Activated T-cell treated with anti-CD3 and anti-CD28 coated beads, Interleukin-2, amount 50 U/mL, for 72 hours (primary cell): ENCODE measurements around the gene OR10P1. TPM values are rescaled to one million over a fixed set of nuclear protein-coding genes. Genes with fewer than 3 reads are reported as not detected.
"Not testable (repeated sequence)": the region's sequence is repeated elsewhere in the genome, so short reads cannot be mapped to it uniquely, and the experiment has no call there.

Experiments
- ATAC-seq, 2 donors: fragments of 150-1000 bp; cut with Tn5 transposase; replicated peaks in 1 of 2; 2 replicates each; pipeline ENCODE4 v1.10.0; 2021; ENCODE audit warnings: moderate library complexity in 2 of 2, mild to moderate bottlenecking in 1 of 2
- DNase-seq, 2 donors: peaks; one replicate each; pipeline ENCODE4 v3.0.0; 2021 to 2022; ENCODE audit warnings: mixed read lengths in 1 of 2
- H3K27ac Mint-ChIP-seq: one replicate; pipeline ENCODE4 v1.8.0; 2022; ENCODE audit warnings: mild to moderate bottlenecking, moderate library complexity, mixed read lengths
- H3K27me3 Mint-ChIP-seq: one replicate; pipeline ENCODE4 v1.8.0; 2022; ENCODE audit warnings: low read depth, mixed read lengths
- H3K36me3 Mint-ChIP-seq, 2 donors: one replicate each; pipeline ENCODE4 v1.8.0; 2022; ENCODE audit warnings: mixed read lengths in 2 of 2, mild to moderate bottlenecking in 1 of 2; ENCODE audit not compliant: insufficient read depth in 2 of 2
- H3K4me1 Mint-ChIP-seq: one replicate; pipeline ENCODE4 v1.8.0; 2022; ENCODE audit warnings: low read depth, mixed read lengths
- H3K4me3 Mint-ChIP-seq, 2 donors: one replicate each; pipeline ENCODE4 v1.8.0; 2022; ENCODE audit warnings: mild to moderate bottlenecking in 2 of 2, mixed read lengths in 2 of 2, moderate library complexity in 2 of 2
- H3K9me3 Mint-ChIP-seq, 2 donors: one replicate each; pipeline ENCODE4 v1.8.0; 2022; ENCODE audit warnings: mixed read lengths in 2 of 2
- total RNA-seq, 2 donors: library from RNA; stranded (reverse); gene quantifications; one replicate each; pipeline ENCODE4 v1.2.3, GENCODE V29; 2022

Gene OR10P1, protein sequence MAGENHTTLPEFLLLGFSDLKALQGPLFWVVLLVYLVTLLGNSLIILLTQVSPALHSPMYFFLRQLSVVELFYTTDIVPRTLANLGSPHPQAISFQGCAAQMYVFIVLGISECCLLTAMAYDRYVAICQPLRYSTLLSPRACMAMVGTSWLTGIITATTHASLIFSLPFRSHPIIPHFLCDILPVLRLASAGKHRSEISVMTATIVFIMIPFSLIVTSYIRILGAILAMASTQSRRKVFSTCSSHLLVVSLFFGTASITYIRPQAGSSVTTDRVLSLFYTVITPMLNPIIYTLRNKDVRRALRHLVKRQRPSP
- not detected for total RNA-seq

DNA sequence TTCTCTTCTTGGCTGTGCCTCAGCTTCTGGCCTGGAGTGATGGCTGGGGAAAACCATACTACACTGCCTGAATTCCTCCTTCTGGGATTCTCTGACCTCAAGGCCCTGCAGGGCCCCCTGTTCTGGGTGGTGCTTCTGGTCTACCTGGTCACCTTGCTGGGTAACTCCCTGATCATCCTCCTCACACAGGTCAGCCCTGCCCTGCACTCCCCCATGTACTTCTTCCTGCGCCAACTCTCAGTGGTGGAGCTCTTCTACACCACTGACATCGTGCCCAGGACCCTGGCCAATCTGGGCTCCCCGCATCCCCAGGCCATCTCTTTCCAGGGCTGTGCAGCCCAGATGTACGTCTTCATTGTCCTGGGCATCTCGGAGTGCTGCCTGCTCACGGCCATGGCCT lies at the start of gene OR10P1:
Gene OR10P1, plus strand, starts transcription at position 40 of the 400 bp plus-strand sequence. Its CDS starts 0 bp downstream, at position 40.
- H3K27ac Mint-ChIP-seq = peak within 1 kb of the TSS; percentile 9
- ATAC-seq = no peak

DNA sequence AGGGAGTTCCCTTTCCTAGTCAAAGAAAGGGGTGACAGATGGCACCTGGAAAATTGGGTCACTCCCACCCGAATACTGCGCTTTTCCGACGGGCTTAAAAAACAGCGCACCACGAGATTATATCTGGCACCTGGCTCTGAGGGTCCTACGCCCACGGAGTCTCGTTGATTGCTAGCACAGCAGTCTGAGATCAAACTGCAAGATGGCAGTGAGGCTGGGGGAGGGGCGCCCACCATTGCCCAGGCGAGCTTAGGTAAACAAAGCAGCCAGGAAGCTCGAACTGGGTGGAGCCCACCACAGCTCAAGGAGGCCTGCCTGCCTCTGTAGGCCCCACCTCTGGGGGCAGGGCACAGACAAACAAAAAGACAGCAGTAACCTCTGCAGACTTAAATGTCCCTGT lies 46.5 kb upstream of the OR10P1 start:
- not testable (repeated sequence) for H3K27ac Mint-ChIP-seq, H3K4me3 Mint-ChIP-seq

More for the DNA sequence above, at the start of gene OR10P1:
- no peaks in the 10 kb centered on the region for H3K9me3 Mint-ChIP-seq
- H3K4me1 Mint-ChIP-seq = peaks cover 21% of the 10 kb centered on the region
- no peak for DNase-seq
- H3K4me3 Mint-ChIP-seq = peak within 1 kb of the TSS; percentile 74 to 76
- H3K36me3 Mint-ChIP-seq = no peaks in the 10 kb centered on the region
- H3K27me3 Mint-ChIP-seq = peaks cover 42% of the 10 kb centered on the region

DNA sequence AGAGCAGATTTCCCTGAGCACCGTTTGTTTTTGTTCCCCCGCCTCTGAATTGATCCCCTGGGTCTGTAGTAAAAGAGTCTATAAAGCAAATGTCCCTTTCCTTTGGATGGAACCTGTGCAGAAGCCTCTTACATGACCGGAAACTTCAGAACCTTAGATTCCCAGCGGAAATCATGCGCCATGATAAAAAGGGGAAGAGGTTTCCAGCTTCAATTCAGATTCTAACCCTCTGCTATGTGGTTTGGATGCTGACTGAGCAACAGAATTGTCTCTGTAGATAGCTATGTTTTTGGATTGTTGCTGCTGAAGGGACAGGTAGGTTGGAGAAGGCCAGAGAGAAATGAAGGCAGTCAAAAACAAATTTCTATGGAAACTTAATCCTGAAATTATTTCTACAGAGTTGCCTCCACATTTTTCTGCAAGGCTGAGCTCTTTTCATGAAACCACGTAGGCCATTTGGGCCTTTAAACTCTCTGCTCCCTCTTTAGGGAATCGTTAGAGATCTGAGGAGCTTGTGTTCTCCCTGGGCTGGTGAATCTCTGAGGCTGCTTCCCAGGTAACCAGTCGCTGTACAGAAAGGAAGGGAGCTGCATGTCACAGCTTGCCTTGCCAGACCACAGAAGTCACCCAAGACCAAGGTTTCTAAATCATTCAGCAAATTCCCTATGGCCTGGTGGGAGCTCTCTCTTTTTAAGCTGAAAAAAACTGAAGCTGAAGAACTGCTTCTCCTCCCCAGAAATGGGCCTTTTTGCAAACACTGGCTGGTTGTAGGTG lies 28.7 kb upstream of the OR10P1 start:
- peaks cover 60% of the 10 kb centered on the region for H3K27me3 Mint-ChIP-seq
- H3K27ac Mint-ChIP-seq = no peak overlapping the region
- DNase-seq (no peak), ATAC-seq (no peak)
- H3K9me3 Mint-ChIP-seq = no peaks in the 10 kb centered on the region
- peaks cover 28% of the 10 kb centered on the region for H3K4me1 Mint-ChIP-seq
- peaks cover 0 to 2% of the 10 kb centered on the region in 2 donors for H3K36me3 Mint-ChIP-seq
- no peak overlapping the region for H3K4me3 Mint-ChIP-seq

More for the DNA sequence above, 46.5 kb upstream of the OR10P1 start:
- not testable (repeated sequence) for DNase-seq, H3K4me1 Mint-ChIP-seq, ATAC-seq, H3K36me3 Mint-ChIP-seq
- H3K9me3 Mint-ChIP-seq = peaks cover 6 to 11% of the 10 kb centered on the region in 2 donors
- H3K27me3 Mint-ChIP-seq = peaks cover 41% of the 10 kb centered on the region

DNA sequence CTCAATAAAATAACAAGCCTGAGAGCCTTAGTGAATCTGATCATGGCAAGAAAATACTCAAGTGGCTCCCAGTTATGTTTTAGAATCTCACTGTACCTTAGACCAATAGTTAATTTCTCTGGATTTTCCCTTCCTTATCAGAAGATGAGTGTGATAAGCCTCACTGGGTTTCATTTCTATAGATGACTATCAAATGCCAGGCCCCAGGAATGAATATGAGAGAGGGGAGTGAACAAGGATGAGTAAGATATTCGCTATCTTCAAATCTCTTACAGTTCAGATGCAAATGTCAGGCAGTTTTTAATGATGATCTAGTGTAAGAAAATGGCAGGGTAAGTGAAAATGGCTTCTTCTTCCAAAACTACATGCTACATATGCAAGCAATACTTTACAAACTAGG lies 26.1 kb upstream of the OR10P1 start:
- H3K27ac Mint-ChIP-seq = peak overlapping the region; percentile 6
- H3K36me3 Mint-ChIP-seq = peaks cover 6 to 9% of the 10 kb centered on the region in 2 donors
- peaks cover 32% of the 10 kb centered on the region for H3K4me1 Mint-ChIP-seq
- peaks cover 3 to 5% of the 10 kb centered on the region in 2 donors for H3K9me3 Mint-ChIP-seq
- DNase-seq (no peak), ATAC-seq (peak; percentile 78 to 80)
- peak overlapping the region in 1 of 2 donors; percentile 6 for H3K4me3 Mint-ChIP-seq
- peaks cover 83% of the 10 kb centered on the region for H3K27me3 Mint-ChIP-seq

DNA sequence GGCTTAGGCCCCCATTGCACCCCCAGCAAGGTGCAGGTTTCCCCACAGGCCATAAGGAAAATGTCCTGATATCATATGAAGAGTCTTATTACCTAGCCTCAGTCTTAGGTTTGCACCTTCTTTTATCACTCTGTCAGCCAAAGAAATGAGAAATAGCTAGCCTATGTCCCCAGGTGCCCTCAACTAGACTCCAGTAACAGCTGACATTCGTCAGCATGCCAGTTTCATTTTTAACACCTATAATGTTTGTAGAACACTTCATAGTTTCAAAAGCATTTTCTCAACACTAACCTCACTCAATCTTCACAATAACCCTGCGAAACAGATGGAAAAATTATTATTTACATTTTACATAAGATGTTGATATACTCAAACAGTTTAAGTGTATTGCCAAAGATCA lies 24.0 kb upstream of the OR10P1 start:
- H3K4me3 Mint-ChIP-seq = no peak overlapping the region
- ATAC-seq = peak in 1 of 2 donors; percentile 35
- H3K27ac Mint-ChIP-seq = no peak overlapping the region

DNA sequence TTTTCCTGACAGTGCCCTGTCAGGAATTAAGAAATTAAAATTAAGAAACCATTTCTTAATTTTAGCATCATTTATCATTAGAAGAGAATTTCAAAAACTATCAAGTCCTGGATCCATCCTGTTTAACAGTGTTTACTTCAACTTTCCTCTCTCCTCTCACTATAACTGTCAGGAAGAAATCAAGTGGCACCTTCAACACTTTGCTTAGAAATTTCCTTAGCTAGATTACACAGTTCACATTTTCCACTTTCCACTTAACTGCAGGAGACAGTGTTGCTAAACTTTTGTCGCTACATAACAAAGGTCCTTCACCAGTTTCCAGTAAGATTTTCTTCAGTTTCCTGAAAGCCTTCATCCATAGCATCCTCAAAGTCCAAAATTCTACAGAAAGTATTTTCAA lies 21.9 kb upstream of the OR10P1 start:
- DNase-seq = no peak
- H3K4me3 Mint-ChIP-seq = no peak overlapping the region
- H3K9me3 Mint-ChIP-seq = peaks cover 11 to 14% of the 10 kb centered on the region in 2 donors
- H3K36me3 Mint-ChIP-seq = peaks cover 14 to 19% of the 10 kb centered on the region in 2 donors
- no peak overlapping the region for H3K27ac Mint-ChIP-seq
- H3K27me3 Mint-ChIP-seq = peaks cover 73% of the 10 kb centered on the region
- H3K4me1 Mint-ChIP-seq = peaks cover 28% of the 10 kb centered on the region
- no peak for ATAC-seq

More for the DNA sequence above, 24.0 kb upstream of the OR10P1 start:
- Mint-ChIP-seq H3K27me3 (peaks cover 85% of the 10 kb centered on the region), H3K9me3 (peaks cover 11 to 14% of the 10 kb centered on the region in 2 donors), H3K4me1 (peaks cover 32% of the 10 kb centered on the region), H3K36me3 (peaks cover 14 to 19% of the 10 kb centered on the region in 2 donors)
- DNase-seq = no peak

DNA sequence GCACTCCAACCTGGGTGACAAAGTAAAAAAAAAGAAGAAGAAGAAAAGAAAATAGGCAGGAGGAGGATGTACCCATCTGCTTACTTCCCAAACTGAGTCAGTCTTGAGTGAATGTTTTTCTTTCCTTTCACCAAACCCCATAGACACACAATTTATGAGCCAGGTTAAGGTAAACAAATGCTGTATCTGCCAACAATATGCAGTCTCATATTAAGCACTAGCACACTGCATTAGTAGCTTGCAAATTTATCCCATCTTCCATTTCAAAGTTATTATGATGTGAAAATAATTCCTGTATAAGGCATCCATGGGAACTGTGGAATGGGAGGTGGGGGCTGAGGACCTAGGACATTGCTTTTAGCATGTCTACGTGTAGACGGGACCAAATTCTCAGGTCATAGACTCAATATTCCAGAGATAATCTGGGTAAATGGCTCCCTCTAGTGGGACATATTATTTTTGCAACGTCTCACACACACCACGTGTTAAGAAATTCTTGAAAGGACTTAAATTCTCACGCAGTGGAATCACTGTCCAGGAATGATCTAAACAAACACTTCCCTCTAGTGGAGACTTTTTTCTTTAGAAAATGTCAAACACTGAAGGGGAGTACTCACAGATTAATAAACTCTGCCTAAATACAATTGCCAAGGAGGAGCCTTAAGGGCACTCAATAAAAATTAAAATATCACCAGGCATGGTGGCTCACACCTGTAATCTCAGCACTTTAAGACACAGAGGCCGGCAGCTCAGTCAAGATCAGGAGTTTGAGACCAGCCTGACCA lies 17.1 kb upstream of the OR10P1 start:
- no peak overlapping the region for H3K27ac Mint-ChIP-seq
- peak; percentile 42 to 71 for DNase-seq
- H3K4me3 Mint-ChIP-seq = no peak overlapping the region
- ATAC-seq = peak; percentile 53 to 57
- H3K9me3 Mint-ChIP-seq = peaks cover 11 to 14% of the 10 kb centered on the region in 2 donors
- H3K36me3 Mint-ChIP-seq = peaks cover 13 to 19% of the 10 kb centered on the region in 2 donors
- H3K27me3 Mint-ChIP-seq = peaks cover 70% of the 10 kb centered on the region
- H3K4me1 Mint-ChIP-seq = peaks cover 24% of the 10 kb centered on the region

DNA sequence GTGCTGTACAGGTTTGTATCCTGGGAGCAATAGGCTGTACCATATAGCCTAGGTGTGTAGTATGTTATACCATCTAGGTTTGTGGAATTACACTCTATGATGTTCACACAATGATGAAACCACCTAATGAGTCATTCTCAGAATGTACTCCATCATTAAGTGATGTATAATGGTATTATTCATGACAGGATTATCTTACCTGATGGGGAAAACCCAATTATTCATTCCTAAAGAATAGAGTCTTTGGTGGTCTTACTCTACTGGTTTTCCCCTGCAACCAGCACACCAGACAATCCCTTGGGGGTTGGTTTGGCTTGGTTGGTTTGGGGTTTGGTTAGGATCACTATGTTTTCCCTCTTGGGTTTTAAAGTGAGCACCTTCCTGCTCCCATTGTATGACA lies 12.6 kb upstream of the OR10P1 start:
- H3K4me1 Mint-ChIP-seq = peaks cover 40% of the 10 kb centered on the region
- H3K27ac Mint-ChIP-seq = no peak overlapping the region
- H3K36me3 Mint-ChIP-seq = peaks cover 0 to 3% of the 10 kb centered on the region in 2 donors
- DNase-seq = peak; percentile 44 to 70
- H3K4me3 Mint-ChIP-seq = no peak overlapping the region
- ATAC-seq = peak; percentile 85 to 86
- peaks cover 60% of the 10 kb centered on the region for H3K27me3 Mint-ChIP-seq
- no peaks in the 10 kb centered on the region for H3K9me3 Mint-ChIP-seq

DNA sequence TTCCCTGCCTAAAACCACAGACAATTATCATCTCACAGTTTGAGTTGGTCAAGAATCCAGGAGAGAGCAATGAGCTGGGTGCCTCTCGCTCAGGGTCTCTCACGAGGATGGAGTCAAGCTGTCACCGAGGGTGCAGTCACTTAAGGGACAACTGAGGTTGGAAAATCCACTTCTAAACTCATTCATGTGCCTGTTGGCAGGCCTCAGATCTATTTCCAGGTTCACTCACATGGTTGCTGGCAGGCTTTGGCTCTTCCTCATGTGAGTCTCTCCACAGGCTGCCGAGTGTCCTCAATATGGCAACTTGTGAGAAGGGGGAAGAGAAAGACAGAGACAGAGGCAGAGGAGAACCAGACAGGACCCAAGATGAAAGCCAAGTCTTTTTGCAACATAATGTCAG lies 10.5 kb upstream of the OR10P1 start:
- H3K4me1 Mint-ChIP-seq = peaks cover 57% of the 10 kb centered on the region
- ATAC-seq = no peak
- H3K9me3 Mint-ChIP-seq = no peaks in the 10 kb centered on the region

DNA sequence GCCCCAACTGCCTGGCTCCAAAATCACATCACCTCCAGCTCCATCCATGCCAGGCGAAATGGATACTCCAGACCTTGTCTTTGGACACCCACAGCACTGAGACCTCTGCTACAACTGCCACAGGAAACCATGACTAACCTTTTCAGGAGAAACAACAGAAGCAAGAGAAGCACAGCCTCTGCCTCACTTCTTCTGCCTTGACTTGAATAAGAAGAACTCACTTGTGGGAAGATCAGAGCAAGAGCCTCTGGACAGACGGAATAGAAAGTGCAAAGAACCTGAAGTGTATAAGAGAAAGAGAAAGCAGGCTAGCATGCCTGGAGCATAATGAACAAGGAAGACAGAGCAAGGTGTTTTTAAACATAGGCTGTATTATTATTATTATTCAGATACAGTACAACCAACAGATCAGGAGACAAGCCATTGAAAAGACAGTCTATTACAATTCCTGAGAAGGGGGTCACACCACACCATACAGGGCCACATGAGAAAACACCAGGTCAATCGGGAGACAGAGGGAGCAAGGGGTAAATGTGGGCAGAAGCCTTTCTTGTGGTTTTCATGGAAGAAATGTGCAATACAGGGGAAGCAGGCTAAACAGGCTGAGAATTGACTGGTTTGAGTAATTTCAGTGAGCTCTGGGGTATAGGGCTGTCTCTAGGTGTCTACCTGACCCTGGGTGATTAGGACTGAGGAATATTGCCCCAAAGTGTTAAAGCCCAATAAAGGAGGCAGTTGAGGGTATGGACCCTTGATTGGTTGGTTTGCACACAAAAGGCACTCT lies 7.4 kb upstream of the OR10P1 start:
- Mint-ChIP-seq H3K36me3 (peaks cover 0 to 3% of the 10 kb centered on the region in 2 donors), H3K4me1 (peaks cover 39% of the 10 kb centered on the region), H3K27ac (peak overlapping the region; percentile 16), H3K27me3 (peaks cover 42% of the 10 kb centered on the region), H3K4me3 (peak overlapping the region; percentile 43 to 53), H3K9me3 (no peaks in the 10 kb centered on the region)
- peak; percentile 78 to 83 for ATAC-seq
- peak; percentile 33 to 37 for DNase-seq

More for the DNA sequence above, 10.5 kb upstream of the OR10P1 start:
- peaks cover 43% of the 10 kb centered on the region for H3K27me3 Mint-ChIP-seq
- DNase-seq = no peak
- H3K27ac Mint-ChIP-seq = no peak overlapping the region
- H3K36me3 Mint-ChIP-seq = peaks cover 0 to 3% of the 10 kb centered on the region in 2 donors
- no peak overlapping the region for H3K4me3 Mint-ChIP-seq

DNA sequence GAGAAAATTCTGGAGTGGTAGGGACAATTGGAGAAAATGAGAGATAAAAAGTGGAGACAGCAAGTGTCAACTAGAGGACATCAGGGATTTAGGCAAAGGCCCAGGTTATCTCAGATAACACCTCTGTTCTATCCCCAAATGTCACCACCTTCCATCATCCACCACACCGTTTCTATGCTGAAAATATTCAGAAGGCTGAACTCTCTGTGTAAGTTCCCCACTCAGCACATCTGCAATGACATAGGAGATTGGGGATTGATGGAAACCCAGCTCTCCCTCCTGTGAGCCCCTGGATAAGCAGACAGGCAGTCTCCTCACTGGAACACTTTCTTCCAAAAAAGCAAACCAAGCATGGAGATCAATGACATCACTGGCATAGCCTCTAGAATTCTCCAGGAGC lies 5.6 kb upstream of the OR10P1 start:
- H3K4me3 Mint-ChIP-seq = no peak overlapping the region
- H3K4me1 Mint-ChIP-seq = peaks cover 33% of the 10 kb centered on the region
- no peak for DNase-seq
- H3K27ac Mint-ChIP-seq = no peak overlapping the region
- peaks cover 0 to 3% of the 10 kb centered on the region in 2 donors for H3K36me3 Mint-ChIP-seq
- ATAC-seq = no peak
- H3K27me3 Mint-ChIP-seq = peaks cover 38% of the 10 kb centered on the region
- no peaks in the 10 kb centered on the region for H3K9me3 Mint-ChIP-seq

DNA sequence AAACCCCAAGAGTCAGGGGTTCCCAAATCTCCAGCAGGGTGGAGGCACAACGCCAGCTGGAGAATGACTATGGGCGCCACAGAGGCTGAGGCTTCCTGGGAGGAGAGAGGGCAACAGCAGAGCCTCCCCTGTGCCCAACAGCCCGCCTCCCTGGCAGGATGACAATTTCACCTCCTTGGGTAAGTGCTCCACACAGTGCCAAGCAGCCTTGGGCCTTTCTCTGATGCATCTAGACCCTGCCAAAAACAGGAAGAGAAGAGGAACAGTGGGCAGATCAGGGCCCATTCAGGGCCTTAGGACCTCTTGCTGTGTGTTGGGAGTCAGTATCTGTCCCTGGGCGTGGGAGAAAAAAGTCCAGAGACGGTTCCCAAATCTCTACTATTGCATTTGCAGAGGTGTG lies 5.0 kb upstream of the OR10P1 start:
- H3K27ac Mint-ChIP-seq = no peak overlapping the region
- H3K9me3 Mint-ChIP-seq = no peaks in the 10 kb centered on the region
- H3K4me1 Mint-ChIP-seq = peaks cover 40% of the 10 kb centered on the region
- H3K4me3 Mint-ChIP-seq = no peak overlapping the region
- DNase-seq = no peak
- H3K36me3 Mint-ChIP-seq = peaks cover 0 to 3% of the 10 kb centered on the region in 2 donors
- peaks cover 32% of the 10 kb centered on the region for H3K27me3 Mint-ChIP-seq
- no peak for ATAC-seq
